ENCODE results near the gene VAMP1. TPM values are rescaled to one million over a fixed set of nuclear protein-coding genes. Genes with fewer than 3 reads are reported as not detected.

Gene VAMP1
- polyA plus RNA-seq, 3 donors, result 3.3 to 4.7 (median 4.6) TPM

Other genes with a start within 250 kb of the VAMP1 start
- 100 to 1,000 TPM in 1 of 3 donors, 1 to 10 TPM in 2; 8.7 to 117 (median 9.8) TPM for gene PLEKHG6, start 160.0 kb downstream of the VAMP1 start, polyA plus RNA-seq
- gene TNFRSF1A, start 128.6 kb downstream of the VAMP1 start, polyA plus RNA-seq, result 100 to 1,000 TPM in 1 of 3 donors, 10 to 100 TPM in 2; 46.8 to 238 (median 68.9) TPM
- 10 to 100 TPM in 1 of 3 donors, 1 to 10 TPM in 2; 1.0 to 17.0 (median 5.0) TPM for gene SCNN1A, start 95.1 kb downstream of the VAMP1 start, polyA plus RNA-seq
- 100 to 1,000 TPM in 1 of 3 donors, 10 to 100 TPM in 2; 53.4 to 132 (median 60.0) TPM for gene LTBR, start 86.5 kb downstream of the VAMP1 start, polyA plus RNA-seq
- gene CD27, start 25.7 kb downstream of the VAMP1 start, polyA plus RNA-seq, result 1 to 10 TPM in 1 of 3 donors, under 1 TPM in 1, not detected in 1; 0.82 to 1.1 TPM
- 10 to 100 TPM in 1 of 3 donors, 1 to 10 TPM in 2; 8.0 to 15.9 (median 8.9) TPM for gene TAPBPL, start 18.6 kb downstream of the VAMP1 start, polyA plus RNA-seq
- gene MRPL51, start 22.6 kb upstream of the VAMP1 start, polyA plus RNA-seq, result 100 to 1,000 TPM in 1 of 3 donors, 10 to 100 TPM in 2; 74.8 to 100 (median 94.9) TPM
- 1 to 10 TPM; 5.5 to 7.4 (median 7.1) TPM for gene NCAPD2, start 23.4 kb upstream of the VAMP1 start, polyA plus RNA-seq
- 1,000 to 10,000 TPM in 2 of 3 donors, 100 to 1,000 TPM in 1; 763 to 1,731 (median 1,287) TPM for gene GAPDH, start 63.8 kb upstream of the VAMP1 start, polyA plus RNA-seq
- 10 to 100 TPM in 2 of 3 donors, 1 to 10 TPM in 1; 7.3 to 18.7 (median 15.3) TPM for gene IFFO1, start 85.4 kb upstream of the VAMP1 start, polyA plus RNA-seq
- gene NOP2, start 97.6 kb upstream of the VAMP1 start, polyA plus RNA-seq, result 10 to 100 TPM; 11.8 to 42.9 (median 22.0) TPM
- gene CHD4, start 136.7 kb upstream of the VAMP1 start, polyA plus RNA-seq, result 100 to 1,000 TPM in 1 of 3 donors, 10 to 100 TPM in 2; 77.3 to 133 (median 92.3) TPM
- 1 to 10 TPM in 1 of 3 donors, under 1 TPM in 2; 0.11 to 1.0 (median 0.35) TPM for gene LPAR5, start 165.3 kb upstream of the VAMP1 start, polyA plus RNA-seq
- gene ACRBP, start 176.8 kb upstream of the VAMP1 start, polyA plus RNA-seq, result 1 to 10 TPM in 1 of 3 donors, under 1 TPM in 1, not detected in 1; 0.74 to 1.6 TPM
- 10 to 100 TPM; 23.2 to 28.7 (median 25.2) TPM for gene ING4, start 192.4 kb upstream of the VAMP1 start, polyA plus RNA-seq
- gene ZNF384, start 218.7 kb upstream of the VAMP1 start, polyA plus RNA-seq, result 10 to 100 TPM; 25.2 to 35.8 (median 25.7) TPM
- gene PIANP, start 230.1 kb upstream of the VAMP1 start, polyA plus RNA-seq, result under 1 TPM in 2 of 3 donors, not detected in 1; 0.09 to 0.49 TPM

Measured in adipose tissue (tissue), 3 donors.